ENCODE results near the gene ROBO1.

Gene ROBO1

GRCh38 chr3:79317551-79318518 is 450.0 kb downstream of the ROBO1 start:
- Histone ChIP-seq H3K4me3 (ENCODE audit: low read depth in 1 of 2, low read length in 2 of 2) (no peak overlapping the region), H3K9ac (ENCODE audit: low read depth, low read length) (no peak overlapping the region), H3K9me3 (ENCODE audit: insufficient read depth, low read length, severe bottlenecking) (no peaks in the 10 kb centered on the region), H3K27ac (ENCODE audit: low read length) (no peak overlapping the region), H2AFZ (ENCODE audit: low read depth, low read length) (no peak overlapping the region), H3K4me2 (ENCODE audit: insufficient read depth, low read length) (no peak overlapping the region), H3K36me3 (ENCODE audit: insufficient read depth, low read length) (no peaks in the 10 kb centered on the region), H3K27me3 (ENCODE audit: insufficient read depth, low read length, poor library complexity) (no peaks in the 10 kb centered on the region), H3K4me1 (ENCODE audit: insufficient read depth, low read length) (no peaks in the 10 kb centered on the region), H4K20me1 (ENCODE audit: insufficient read depth, low read length) (no peaks in the 10 kb centered on the region), H3K79me2 (ENCODE audit: insufficient read depth, low read length) (no peaks in the 10 kb centered on the region)
- DNase-seq (no peak), ATAC-seq (ENCODE audit: insufficient read depth, low read depth) (no peak)
- TF ChIP-seq CTCF (IDR thresholded peaks at IDR 0.05; ENCODE audit: borderline replicate concordance, extremely low read depth, low read length, poor library complexity, severe bottlenecking) (no peak), EZH2 (IDR thresholded peaks at IDR 0.05; ENCODE audit: borderline replicate concordance, low read depth, low read length, severe bottlenecking) (no peak)

GRCh38 chr3:79314962-79315361 is 452.8 kb downstream of the ROBO1 start:
- Histone ChIP-seq H4K20me1 (ENCODE audit: insufficient read depth, low read length) (no peaks in the 10 kb centered on the region), H3K4me2 (ENCODE audit: insufficient read depth, low read length) (no peak overlapping the region), H3K4me1 (ENCODE audit: insufficient read depth, low read length) (no peaks in the 10 kb centered on the region), H3K36me3 (ENCODE audit: insufficient read depth, low read length) (no peaks in the 10 kb centered on the region), H3K9ac (ENCODE audit: low read depth, low read length) (no peak overlapping the region), H3K9me3 (ENCODE audit: insufficient read depth, low read length, severe bottlenecking) (no peaks in the 10 kb centered on the region), H3K79me2 (ENCODE audit: insufficient read depth, low read length) (no peaks in the 10 kb centered on the region), H2AFZ (ENCODE audit: low read depth, low read length) (no peak overlapping the region), H3K27ac (ENCODE audit: low read length) (no peak overlapping the region), H3K27me3 (ENCODE audit: insufficient read depth, low read length, poor library complexity) (no peaks in the 10 kb centered on the region), H3K4me3 (ENCODE audit: low read depth in 1 of 2, low read length in 2 of 2) (no peak overlapping the region)
- TF ChIP-seq EZH2 (IDR thresholded peaks at IDR 0.05; ENCODE audit: borderline replicate concordance, low read depth, low read length, severe bottlenecking) (no peak), CTCF (IDR thresholded peaks at IDR 0.05; ENCODE audit: borderline replicate concordance, extremely low read depth, low read length, poor library complexity, severe bottlenecking) (no peak)
- DNase-seq (no peak), ATAC-seq (ENCODE audit: insufficient read depth, low read depth) (no peak)

- H3K79me2 ChIP-seq (ENCODE audit: insufficient read depth, low read length), result no peaks in the 10 kb centered on the region
- TF ChIP-seq CTCF (IDR thresholded peaks at IDR 0.05; ENCODE audit: borderline replicate concordance, extremely low read depth, low read length, poor library complexity, severe bottlenecking), result no peak
- no peak for TF ChIP-seq EZH2 (IDR thresholded peaks at IDR 0.05; ENCODE audit: borderline replicate concordance, low read depth, low read length, severe bottlenecking)
- no peaks in the 10 kb centered on the region for H3K9me3 ChIP-seq (ENCODE audit: insufficient read depth, low read length, severe bottlenecking)
- H4K20me1 ChIP-seq (ENCODE audit: insufficient read depth, low read length), result no peaks in the 10 kb centered on the region
- ATAC-seq (ENCODE audit: insufficient read depth, low read depth), result no peak
- no peak overlapping the region for H2AFZ ChIP-seq (ENCODE audit: low read depth, low read length)
- H3K27ac ChIP-seq (ENCODE audit: low read length), result no peak overlapping the region
- H3K27me3 ChIP-seq (ENCODE audit: insufficient read depth, low read length, poor library complexity), result no peaks in the 10 kb centered on the region
- DNase-seq, result no peak
- H3K36me3 ChIP-seq (ENCODE audit: insufficient read depth, low read length), result no peaks in the 10 kb centered on the region
- no peak overlapping the region for H3K4me3 ChIP-seq (ENCODE audit: low read depth in 1 of 2, low read length in 2 of 2)
- H3K4me1 ChIP-seq (ENCODE audit: insufficient read depth, low read length), result no peaks in the 10 kb centered on the region
- H3K4me2 ChIP-seq (ENCODE audit: insufficient read depth, low read length), result no peak overlapping the region
- no peak overlapping the region for H3K9ac ChIP-seq (ENCODE audit: low read depth, low read length)
Observed at GRCh38 chr3:79314544-79314943, 453.3 kb downstream of the ROBO1 start.
